IPS-11a (cell line): ENCODE data around the gene C19orf73.

Experiments used
- H3K4me3 ChIP-seq: one replicate; pipeline ENCODE4 v1.5.1; 2013; ENCODE audit warnings: low read depth, low read length, control low read depth

C19orf73 gene

DNA sequence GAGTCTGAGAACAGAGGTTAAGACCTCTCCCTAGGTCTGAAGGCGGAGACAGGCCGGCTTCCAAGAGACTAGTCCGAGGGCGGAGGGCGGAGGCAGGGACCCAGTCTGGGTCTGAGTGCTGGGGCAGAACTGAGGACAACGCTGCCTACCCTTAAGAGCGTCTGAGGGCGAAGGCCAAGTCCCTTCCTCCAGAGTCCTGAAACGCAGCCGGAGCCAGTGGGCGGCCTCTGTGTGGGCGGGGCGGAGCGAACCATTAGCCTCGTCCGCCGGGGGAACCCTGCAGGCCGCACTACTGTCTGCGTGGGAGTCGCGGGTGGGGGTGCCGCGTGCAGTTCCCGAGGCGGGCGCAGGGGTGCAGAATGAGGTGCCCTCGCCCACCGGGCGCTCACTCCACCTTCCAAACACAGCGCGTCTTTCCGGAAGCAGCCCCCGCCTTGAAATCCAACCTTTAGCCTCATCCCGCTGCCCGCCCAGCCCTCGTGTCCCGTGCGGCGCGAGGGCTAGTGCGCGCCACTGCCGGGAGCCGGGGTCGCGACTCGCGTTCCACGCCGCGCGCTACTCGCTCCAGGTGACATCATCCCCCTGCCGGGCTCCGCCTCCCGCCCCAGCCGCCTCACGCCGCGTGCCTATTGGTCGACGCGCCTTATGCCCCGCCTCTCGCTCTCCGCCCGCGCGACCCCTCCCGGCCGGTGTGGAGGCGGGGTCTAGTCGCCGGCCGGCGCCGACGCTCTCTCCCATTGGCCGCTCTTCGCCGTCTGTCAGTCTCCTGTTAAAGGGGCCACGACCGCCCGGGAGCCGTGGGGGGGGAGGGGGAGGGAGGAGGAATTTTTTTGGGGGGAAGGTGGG lies at the start of gene C19orf73:
C19orf73 (minus strand) TSS at position 579 of the 846 bp plus-strand sequence; CDS start at position 458, 121 bp downstream.
- H3K4me3 ChIP-seq, result peak within 1 kb of the TSS; percentile 72

GRCh38 chr19:49168421-49168820 lies 49.5 kb upstream of the C19orf73 start:
- no peak overlapping the region for H3K4me3 ChIP-seq

DNA sequence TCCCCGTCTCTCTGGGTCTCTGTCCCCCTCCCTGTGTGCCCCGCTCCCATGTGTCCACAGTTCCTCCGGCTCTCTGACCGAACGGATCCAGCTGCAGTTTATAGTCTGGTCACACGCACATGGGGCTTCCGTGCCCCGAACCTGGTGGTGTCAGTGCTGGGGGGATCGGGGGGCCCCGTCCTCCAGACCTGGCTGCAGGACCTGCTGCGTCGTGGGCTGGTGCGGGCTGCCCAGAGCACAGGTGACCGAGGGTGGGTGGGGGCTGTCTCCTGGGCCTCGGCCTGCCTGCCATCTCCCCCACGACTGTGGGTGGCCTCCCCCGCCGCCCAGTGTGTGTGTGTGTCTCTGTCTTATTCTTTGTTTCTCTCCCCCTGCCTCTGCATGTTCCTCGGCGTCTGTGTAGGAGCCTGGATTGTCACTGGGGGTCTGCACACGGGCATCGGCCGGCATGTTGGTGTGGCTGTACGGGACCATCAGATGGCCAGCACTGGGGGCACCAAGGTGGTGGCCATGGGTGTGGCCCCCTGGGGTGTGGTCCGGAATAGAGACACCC lies 49.0 kb upstream of the C19orf73 start:
- no peak overlapping the region for H3K4me3 ChIP-seq

DNA sequence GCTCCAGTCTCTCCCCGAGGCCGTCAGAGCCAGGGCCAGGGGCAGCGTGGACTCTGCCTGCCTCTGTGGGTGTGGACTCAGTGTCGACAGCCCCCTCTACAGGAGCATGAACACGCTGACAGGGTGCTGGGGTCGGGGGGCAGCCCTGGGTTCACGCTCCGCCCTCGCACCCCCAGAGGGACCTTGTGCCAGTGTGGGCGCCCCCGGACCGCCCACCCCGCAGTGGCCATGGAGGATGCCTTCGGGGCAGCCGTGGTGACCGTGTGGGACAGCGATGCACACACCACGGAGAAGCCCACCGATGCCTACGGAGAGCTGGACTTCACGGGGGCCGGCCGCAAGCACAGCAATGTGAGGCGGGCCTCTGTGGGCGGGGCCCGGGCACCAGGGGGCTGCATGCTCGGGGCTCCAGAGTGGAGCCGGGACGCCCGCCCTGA lies 46.9 kb upstream of the C19orf73 start:
- no peak overlapping the region for H3K4me3 ChIP-seq

DNA sequence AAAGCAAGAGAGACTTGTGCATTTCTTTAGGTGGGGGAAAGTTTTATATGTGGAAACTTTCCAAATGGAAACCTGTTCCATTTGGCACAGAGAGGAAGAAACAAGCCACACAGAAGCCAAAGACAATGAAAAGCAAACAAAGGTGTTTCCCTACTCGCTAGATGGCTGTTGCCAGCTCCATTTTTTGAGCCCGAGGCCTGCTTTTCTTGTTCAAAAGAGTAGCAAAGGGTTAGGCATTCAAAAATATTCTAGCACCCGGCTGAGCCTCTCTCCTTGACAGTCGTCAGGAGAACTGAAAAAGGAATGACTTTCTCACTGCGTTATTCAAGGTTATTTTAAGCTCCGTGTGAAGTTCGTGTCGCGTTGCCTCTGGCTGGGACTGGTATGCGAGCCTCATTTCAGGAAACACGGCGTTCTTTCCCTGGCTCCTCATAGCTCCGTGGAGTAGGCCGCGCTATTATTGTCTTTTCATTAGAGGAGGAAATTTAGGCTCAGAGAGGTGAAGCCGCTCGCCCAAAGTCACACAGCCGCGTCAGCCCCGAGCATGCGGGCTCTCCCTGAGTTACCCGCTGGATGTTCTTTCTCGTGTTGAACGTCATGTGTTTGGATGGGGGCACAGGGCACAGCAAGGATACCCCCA lies 46.3 kb upstream of the C19orf73 start:
- no peak overlapping the region for H3K4me3 ChIP-seq

DNA sequence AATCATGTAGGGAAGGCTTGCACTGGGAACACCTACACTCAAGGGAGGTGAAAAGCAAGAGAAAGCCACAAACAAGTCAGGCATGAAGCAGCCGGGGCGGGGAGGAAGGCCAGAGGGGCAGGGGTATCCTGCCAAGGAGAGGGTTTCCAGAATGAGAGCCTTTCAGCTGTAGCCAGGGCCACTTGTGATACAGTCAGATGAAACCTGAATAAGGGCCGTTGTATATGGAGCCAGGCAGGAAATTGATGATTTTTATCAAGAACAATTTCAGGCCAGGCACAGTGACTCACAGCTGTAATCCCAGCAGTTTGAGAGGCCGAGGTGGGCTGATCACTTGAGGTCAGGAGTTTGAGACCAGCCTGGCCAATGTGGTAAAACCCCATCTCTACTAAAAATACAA lies 43.0 kb upstream of the C19orf73 start:
- no peak overlapping the region for H3K4me3 ChIP-seq

DNA sequence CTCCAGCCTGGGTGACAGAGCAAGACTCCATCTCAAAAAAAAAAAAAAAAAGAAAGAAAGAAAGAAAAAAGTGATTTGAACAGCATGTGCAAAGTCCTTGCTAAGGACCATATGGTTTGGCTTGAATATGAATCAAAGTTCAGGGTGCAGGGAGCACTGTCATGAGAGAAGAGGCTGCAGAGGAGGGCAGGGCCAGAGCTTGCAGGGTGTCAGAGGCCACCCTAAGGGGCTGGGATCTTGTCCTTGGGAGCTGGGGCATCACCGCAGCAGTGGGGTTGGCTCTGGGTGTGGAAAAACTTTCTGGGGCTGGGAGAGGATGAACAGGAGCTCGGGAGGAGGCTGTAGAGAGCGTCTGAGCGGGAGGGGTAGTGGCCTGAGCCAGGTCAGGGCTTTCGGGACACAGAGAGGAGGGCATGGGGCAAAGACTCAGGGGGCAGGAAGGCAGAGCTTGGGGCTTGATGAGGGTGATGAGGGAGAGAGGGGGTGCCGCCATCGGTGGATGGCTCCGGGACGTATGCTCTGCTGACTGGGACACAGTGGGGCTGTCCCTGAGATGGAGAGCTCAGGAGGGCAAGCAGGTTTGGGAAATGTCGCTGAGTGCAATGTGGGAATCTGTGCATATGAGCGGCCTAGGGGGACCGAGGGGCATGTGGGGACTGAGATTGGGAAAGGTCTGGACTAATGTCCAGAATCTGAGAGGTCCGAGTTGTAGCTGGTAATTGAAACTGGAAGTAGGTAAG lies 41.7 kb upstream of the C19orf73 start:
- H3K4me3 ChIP-seq, result no peak overlapping the region

- H3K4me3 ChIP-seq, result peak within 1 kb of the TSS; percentile 66
Observed at GRCh38 chr19:49157445-49158224, 38.7 kb upstream of the C19orf73 start, which contains the start of gene TRPM4. TSS of gene TRPM4 (plus strand) at chr19:49157792. CDS start at chr19:49157867, 75 bp downstream.

- H3K4me3 ChIP-seq, result no peak overlapping the region
Observed at GRCh38 chr19:49155820-49156346, 36.9 kb upstream of the C19orf73 start.

DNA sequence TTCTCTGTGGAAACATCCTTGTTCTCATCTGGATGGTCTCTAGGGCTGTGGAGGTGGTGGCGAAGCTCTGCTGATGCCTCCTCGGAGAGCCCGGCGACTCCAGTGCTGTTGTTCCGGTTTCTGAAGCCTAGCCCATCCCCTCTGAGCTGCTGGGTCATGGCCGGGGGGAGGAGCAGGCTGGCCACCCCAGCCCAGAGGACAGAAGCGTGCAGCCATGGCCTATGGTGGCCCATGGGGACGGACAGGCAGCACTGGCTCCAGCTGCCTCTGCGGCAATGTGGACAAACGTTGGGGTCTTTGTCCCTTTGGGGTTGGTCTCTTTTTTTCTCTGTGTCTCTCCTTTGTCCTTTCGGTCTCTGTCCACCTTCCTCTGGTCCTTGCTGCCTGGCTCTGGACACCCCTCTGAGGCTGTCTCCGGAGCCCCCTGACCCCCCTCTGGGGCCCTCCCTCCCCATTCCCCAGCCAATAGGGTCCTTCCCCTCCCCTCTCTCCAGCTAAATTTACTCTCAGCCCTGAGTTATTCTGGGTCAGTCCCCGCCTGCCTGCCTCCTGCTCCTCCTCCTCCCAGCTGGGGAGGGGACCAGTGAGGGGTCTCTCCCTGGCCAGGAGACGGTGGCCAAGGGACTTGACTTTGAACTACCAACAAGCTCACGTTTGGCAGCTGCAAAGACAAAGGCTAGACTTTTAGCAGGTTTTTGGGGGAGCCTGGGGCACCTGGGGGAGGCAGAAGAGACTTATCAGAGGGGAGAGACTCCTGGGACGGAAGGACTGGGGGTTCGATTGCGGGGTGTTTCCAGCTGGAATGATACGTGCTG lies 36.3 kb upstream of the C19orf73 start, which contains the start of gene HRC:
HRC (minus strand) TSS at position 392 of the 815 bp plus-strand sequence; CDS start at position 233, 159 bp downstream.
- H3K4me3 ChIP-seq, result no peak within 1 kb of the TSS

DNA sequence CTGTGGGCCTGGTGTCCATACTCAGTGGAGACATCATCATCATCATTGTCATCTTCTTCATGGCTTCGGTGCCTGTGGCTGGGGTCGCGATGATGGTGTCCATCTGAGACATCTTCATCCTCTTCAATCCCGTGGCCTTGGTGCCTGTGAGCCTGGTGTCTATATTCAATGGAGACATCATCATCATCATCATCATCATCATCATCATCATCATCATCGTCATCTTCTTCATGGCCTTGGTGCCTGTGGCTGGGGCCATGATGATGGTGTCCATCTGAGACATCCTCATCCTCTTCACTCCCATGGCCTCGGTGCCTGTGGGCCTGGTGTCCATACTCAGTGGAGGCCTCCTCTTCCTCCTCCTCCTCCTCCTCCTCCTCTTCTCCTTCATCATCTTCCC lies 35.3 kb upstream of the C19orf73 start:
- H3K4me3 ChIP-seq, result no peak overlapping the region

DNA sequence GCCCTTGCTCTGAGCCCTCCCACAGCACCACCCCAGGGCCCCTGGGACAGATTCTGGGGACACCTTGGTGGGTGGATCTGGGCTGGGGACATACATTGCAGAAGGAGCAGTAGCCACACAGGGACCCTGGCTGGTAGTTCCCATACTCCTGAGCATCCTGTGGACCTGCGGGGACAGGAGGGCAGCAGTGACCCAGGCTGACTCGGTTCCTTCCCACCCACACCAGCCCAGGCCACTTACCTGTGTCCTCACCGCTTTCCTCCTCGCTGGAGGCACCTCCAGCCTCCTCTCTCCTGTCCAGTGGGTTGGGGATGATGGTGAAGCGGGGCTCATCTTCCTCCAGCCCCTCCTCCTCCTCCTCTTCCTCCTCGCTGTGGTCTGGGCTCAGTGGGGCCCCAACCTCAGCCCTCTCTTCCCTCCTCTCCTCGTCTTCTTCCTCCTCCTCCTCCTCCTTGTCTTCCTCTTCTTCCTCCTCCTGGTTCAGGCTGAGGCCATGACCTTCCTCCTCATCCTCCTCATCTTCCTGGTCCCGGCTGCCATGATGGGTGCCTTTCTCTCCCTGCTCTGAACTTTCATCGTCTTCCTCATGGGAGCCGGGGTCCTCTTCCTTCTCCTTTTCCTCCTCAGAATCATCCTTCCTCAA lies 34.3 kb upstream of the C19orf73 start:
- H3K4me3 ChIP-seq, result no peak overlapping the region

DNA sequence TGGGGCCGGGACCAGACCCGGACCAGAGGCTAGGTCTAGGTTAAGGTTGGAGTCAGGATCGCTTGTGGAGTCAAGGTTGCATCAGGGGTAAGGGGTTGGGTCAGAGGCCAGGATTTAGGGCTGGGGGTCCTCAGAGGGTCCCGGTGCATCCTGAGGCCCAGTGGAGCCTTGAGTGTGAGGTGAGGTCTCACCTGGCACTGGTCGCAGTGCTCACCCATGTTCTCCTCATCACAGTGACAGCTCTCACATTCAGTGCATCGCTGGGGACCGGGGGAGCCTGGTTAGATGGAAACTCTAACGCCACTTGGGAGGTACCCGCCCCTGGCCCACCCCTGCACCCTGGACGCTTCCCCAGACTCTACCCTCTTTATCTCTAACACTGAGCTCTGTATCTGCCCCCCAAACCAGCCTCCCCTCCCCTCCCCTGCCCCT lies 33.2 kb upstream of the C19orf73 start:
- no peak overlapping the region for H3K4me3 ChIP-seq

DNA sequence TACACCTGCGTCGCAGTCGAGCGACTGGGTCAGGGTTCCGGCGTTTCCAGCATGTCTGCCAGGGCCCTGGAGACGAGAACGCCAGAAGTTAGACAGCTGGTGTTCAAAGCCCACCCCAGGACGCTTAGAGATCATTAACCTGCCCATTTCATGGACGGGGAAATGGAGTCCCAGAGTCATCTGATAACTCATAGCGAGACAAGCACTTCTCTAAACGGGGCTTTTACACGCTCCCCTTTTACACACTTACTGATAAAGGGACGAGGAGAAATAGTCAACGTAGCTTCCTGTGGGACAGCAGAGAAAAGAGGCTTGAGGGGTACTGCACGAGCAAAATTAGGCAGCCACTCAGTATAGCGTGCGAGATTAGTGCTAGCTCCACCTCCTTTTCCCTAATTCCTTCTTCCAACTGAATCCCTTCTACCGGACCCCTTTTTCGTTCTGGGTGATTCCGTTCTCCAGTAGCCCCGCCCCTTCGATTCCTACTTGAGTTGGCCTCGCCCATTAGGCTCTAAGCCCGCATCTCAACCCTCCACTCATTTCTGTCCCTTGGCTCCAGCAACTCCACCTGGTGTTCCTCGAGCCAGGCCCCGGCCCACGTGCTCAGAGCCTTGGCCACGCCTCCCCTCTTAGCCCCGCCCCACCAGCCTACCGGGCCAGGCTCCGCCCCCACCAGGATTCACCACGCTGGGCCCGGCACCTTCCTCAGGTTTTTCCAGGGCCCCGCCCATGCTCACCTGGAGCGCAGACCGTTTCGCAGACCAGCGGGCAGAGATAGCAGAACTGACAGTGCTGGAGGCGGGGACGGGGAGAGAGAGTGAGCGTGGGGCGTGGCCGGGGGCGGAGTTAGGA lies 32.5 kb upstream of the C19orf73 start:
- H3K4me3 ChIP-seq, result peak overlapping the region; percentile 86

DNA sequence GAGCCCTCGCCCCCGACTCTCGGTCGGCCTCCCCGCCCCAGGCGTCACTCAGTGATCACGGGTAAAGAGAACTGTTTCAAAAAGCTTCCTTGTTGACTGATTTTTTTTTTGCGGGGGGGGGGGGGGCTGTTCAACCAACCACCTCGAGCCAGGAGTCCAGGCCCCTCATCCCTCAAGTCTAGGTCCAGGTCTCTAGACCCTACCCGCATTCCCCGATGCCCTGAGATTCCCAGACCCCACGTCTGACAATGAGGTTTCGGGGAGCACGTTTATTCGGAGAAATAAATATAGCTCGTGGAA lies 32.0 kb upstream of the C19orf73 start:
- peak overlapping the region; percentile 86 for H3K4me3 ChIP-seq

- H3K4me3 ChIP-seq, result peak overlapping the region; percentile 86
Observed at GRCh38 chr19:49150106-49150943, 31.4 kb upstream of the C19orf73 start.

DNA sequence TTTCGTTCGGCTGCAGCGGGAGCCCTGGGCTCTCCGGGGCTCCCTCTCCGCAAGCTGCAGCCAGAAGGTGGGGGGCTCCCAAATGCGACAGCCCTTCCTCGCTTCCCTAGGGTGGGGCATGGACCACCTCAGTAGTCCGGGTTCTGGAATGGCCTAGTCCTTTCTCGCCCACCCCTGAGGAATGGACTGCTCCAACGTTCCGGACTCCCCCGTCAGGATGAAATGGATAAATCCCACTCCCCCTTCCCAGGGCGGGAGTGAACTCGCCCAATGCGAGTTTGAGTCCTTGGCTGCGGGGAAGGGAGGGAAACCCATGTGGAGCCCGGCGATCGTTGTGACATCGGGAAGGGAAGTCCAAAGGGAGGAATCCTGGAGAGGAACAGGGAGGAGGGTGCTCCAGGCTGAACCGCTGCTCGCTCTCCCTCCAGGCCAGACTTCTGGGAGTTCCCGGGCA lies 30.7 kb upstream of the C19orf73 start:
- peak overlapping the region; percentile 86 for H3K4me3 ChIP-seq
